SHP77 treated with DMSO at 0.1 percent for 48 hours (cell line): Measurements from ENCODE around the gene CYTH3.

Experiments
- DNase-seq: peaks from one replicate; lab custom pipeline; 2025; lab: John Stamatoyannopoulos, UW

CYTH3 gene

GRCh38 chr7:6165521-6166320 lies 106.7 kb downstream of the CYTH3 start:
- DNase-seq = no peak

GRCh38 chr7:6165075-6165474 lies 107.3 kb downstream of the CYTH3 start:
- no peak for DNase-seq

GRCh38 chr7:6164491-6164890 lies 107.9 kb downstream of the CYTH3 start:
- DNase-seq = no peak

- DNase-seq = no peak
Observed at GRCh38 chr7:6164010-6164409, 108.4 kb downstream of the CYTH3 start.

- no peak for DNase-seq
Observed at GRCh38 chr7:6163402-6163801, 109.0 kb downstream of the CYTH3 start.

- no peak for DNase-seq
Observed at GRCh38 chr7:6162650-6163366, 109.6 kb downstream of the CYTH3 start.

- DNase-seq = no peak
Observed at GRCh38 chr7:6162331-6162620, 110.1 kb downstream of the CYTH3 start.

GRCh38 chr7:6161463-6162330 lies 110.7 kb downstream of the CYTH3 start:
- no peak for DNase-seq

GRCh38 chr7:6160191-6160623 lies 112.2 kb downstream of the CYTH3 start:
- no peak for DNase-seq

GRCh38 chr7:6159524-6160031 lies 112.8 kb downstream of the CYTH3 start:
- no peak for DNase-seq

- DNase-seq = no peak
Observed at GRCh38 chr7:6159097-6159483, 113.3 kb downstream of the CYTH3 start.

- no peak for DNase-seq
Observed at GRCh38 chr7:6158424-6159096, 113.9 kb downstream of the CYTH3 start.

GRCh38 chr7:6157685-6158423 lies 114.6 kb downstream of the CYTH3 start:
- no peak for DNase-seq

GRCh38 chr7:6156734-6157133 lies 115.7 kb downstream of the CYTH3 start:
- no peak for DNase-seq

- DNase-seq = no peak
Observed at GRCh38 chr7:6155596-6155995, 116.8 kb downstream of the CYTH3 start.

GRCh38 chr7:6154542-6155404 lies 117.7 kb downstream of the CYTH3 start:
- DNase-seq = no peak

GRCh38 chr7:6153646-6154541 lies 118.5 kb downstream of the CYTH3 start:
- DNase-seq = no peak

- DNase-seq = no peak
Observed at GRCh38 chr7:6151994-6152735, 120.3 kb downstream of the CYTH3 start.
